HL-60 (cell line): ENCODE results near the gene USP20.
A peak's percentile ranks its signal among the peaks of the same experiment; 100 is the strongest.

Experiments
- DNase-seq, 2 experiments: peaks; one replicate each; pipeline ENCODE4 v3.0.0-alpha.2; 2010 to 2020; ENCODE audit warnings: low read depth in 1 of 2, low spot score in 1 of 2
- H3K27ac ChIP-seq: fragments of 250-450 bp; sonication (Bioruptor Pico); replicated peaks from 2 replicates; pipeline ENCODE4 v1.5.1; 2020; ENCODE audit warnings: mild to moderate bottlenecking, moderate library complexity
- H3K27me3 ChIP-seq: fragments of 250-450 bp; sonication (Bioruptor Pico); 2 replicates; pipeline ENCODE4 v1.5.1; 2021; ENCODE audit warnings: mild to moderate bottlenecking, moderate library complexity; ENCODE audit not compliant: insufficient read depth, poor library complexity, severe bottlenecking
- H3K4me3 ChIP-seq: replicated peaks from 2 replicates; pipeline ENCODE4 v1.5.1; 2011; ENCODE audit warnings: mild to moderate bottlenecking, control low read depth, low read length; ENCODE audit not compliant: insufficient read depth
- GABPA ChIP-seq: IDR thresholded peaks from 2 replicates; pipeline ENCODE4 v1.6.1; 2012; ENCODE audit warnings: low read depth
- POLR2AphosphoS5 ChIP-seq: IDR thresholded peaks from 2 replicates; pipeline ENCODE4 v1.6.1; 2012; ENCODE audit warnings: low read depth
- REST ChIP-seq: IDR thresholded peaks from 2 replicates; pipeline ENCODE4 v1.6.1; 2012; ENCODE audit warnings: low read depth; ENCODE audit not compliant: insufficient replicate concordance
- SPI1 ChIP-seq: IDR thresholded peaks from 2 replicates; pipeline ENCODE4 v1.6.1; 2012; ENCODE audit warnings: low read depth, mild to moderate bottlenecking, borderline replicate concordance
- TF ChIP-seq, protein P1 (sequence below): IDR thresholded peaks from one replicate; pipeline ENCODE4 v1.5.1; 2011; ENCODE audit warnings: low read length, control low read depth, inconsistent platforms; ENCODE audit not compliant: insufficient read depth

USP20 gene

GRCh38 chr9:129848712-129849441, 13.6 kb downstream of the USP20 start:
- Histone ChIP-seq H3K27ac (peak overlapping the region; percentile 31), H3K4me3 (no peak overlapping the region), H3K27me3 (no peaks in the 10 kb centered on the region)
- DNase-seq = no peak
- TF ChIP-seq SPI1 (no peak), REST (no peak), POLR2AphosphoS5 (no peak), GABPA (no peak)
- TF ChIP-seq, protein P1, sequence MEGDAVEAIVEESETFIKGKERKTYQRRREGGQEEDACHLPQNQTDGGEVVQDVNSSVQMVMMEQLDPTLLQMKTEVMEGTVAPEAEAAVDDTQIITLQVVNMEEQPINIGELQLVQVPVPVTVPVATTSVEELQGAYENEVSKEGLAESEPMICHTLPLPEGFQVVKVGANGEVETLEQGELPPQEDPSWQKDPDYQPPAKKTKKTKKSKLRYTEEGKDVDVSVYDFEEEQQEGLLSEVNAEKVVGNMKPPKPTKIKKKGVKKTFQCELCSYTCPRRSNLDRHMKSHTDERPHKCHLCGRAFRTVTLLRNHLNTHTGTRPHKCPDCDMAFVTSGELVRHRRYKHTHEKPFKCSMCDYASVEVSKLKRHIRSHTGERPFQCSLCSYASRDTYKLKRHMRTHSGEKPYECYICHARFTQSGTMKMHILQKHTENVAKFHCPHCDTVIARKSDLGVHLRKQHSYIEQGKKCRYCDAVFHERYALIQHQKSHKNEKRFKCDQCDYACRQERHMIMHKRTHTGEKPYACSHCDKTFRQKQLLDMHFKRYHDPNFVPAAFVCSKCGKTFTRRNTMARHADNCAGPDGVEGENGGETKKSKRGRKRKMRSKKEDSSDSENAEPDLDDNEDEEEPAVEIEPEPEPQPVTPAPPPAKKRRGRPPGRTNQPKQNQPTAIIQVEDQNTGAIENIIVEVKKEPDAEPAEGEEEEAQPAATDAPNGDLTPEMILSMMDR = no peak

- TF ChIP-seq SPI1 (no peak), REST (no peak), GABPA (no peak), POLR2AphosphoS5 (no peak)
- TF ChIP-seq, protein P1 = no peak
- Histone ChIP-seq H3K27ac (no peak overlapping the region), H3K4me3 (no peak overlapping the region), H3K27me3 (no peaks in the 10 kb centered on the region)
- no peak for DNase-seq
Measured at GRCh38 chr9:129849901-129850300, 14.6 kb downstream of the USP20 start.

GRCh38 chr9:129850821-129851550, 15.7 kb downstream of the USP20 start:
- TF ChIP-seq, protein P1 = no peak
- no peak for TF ChIP-seq REST
- no peak for TF ChIP-seq SPI1
- no peak for TF ChIP-seq POLR2AphosphoS5
- no peak for TF ChIP-seq GABPA
- H3K4me3 ChIP-seq = no peak overlapping the region
- no peaks in the 10 kb centered on the region for H3K27me3 ChIP-seq
- DNase-seq = no peak
- no peak overlapping the region for H3K27ac ChIP-seq
